HG03175 (cell line): ENCODE data around the gene KNCN.

ENCODE experiments used
- ATAC-seq: cut with Tn5 transposase; IDR thresholded peaks from one replicate; pipeline ENCODE4 v1.9.1; 2021; ENCODE audit warnings: mild to moderate bottlenecking, moderate library complexity; ENCODE audit not compliant: unreplicated experiment

Gene KNCN

DNA sequence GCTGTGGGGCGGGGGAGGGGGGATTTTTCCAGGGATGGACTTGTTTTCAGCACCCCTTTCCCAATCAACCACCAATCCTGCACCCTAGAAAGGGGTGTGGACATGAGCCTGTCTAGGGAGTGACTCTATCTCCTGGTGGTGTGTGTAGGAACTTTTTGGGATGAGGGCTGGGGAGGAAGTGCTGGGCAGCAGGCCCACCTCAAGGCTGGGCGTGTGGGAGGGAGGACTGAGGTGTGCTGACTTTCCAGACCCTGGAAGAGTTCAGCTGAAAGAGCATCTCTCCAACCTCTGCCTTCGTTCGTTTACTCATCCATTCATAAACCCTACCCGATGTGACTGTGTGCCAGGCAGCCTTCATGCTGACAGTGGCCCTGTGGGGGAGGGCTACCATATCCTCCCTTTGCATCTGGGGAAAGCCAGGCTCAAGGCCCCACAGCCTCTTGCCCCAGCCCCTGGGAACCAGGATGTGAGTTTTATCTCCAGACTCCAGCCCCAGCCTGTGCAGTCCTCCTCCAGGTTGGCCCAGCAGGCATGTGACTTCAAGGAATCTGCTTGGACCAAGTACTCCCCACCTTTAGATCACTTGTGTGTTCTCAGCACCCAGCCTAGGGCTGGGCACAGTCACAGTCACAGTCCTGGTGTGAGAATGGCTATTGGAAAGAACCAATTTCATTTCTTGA is 6.7 kb downstream of the KNCN start:
- no peak for ATAC-seq

DNA sequence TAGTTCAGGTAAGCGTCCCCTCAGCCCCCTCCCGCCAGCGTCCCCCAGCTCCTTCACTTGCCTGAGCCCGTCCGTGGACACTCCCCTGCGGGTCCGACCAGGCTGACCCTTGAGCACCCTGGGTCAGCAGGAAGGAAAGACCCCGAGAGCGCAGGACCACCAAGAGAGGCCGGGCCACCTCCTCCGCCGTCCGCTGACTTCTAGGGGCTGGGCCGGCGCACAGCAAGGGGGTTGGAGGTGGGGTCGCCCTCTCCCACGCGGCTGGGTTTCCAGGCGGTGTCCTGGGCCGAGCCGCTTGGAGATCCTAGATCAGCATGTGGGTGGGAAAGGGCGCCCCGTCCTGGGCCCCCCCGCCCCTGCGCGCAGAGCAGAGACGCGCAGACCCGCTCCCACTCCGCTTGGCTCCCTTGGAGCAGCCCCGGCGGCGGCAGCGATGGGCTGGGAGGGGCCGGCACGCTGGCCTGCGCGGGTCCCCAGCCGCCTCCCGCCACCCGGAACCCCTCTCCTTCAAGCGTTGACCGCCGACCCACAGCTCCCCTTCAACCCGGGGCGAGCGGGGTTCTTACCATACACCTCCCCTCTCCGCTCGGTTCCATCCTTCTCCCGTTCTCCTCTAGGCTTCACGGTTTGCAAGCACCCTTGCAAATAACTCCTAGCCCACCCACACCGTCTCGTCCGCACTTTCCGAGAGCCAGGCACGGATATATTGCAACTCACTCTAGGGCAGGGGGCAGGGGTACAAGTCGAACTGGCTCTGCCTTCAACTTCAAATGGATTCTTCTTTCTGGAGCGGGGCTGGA is 7.5 kb downstream of the KNCN start:
- no peak for ATAC-seq

DNA sequence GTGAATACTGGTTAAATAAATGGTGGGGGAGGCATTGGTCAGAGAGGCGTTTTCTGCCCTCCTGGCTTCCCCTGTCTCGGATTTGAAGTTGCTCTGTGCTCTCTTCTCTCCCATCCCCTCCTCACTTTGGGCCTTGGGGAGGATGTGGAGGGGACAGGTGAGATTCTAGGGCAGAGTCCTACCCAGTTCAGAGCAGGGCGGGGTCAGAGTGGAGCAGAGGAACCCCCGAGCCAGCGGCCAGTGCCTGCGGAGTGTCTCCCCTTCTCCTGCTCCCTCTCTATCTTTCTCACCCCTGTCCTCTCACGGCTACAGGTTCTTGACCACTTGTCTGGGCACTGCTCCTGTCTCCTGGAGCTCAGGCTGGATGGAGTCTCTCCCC is 8.1 kb downstream of the KNCN start:
- ATAC-seq, result no peak

DNA sequence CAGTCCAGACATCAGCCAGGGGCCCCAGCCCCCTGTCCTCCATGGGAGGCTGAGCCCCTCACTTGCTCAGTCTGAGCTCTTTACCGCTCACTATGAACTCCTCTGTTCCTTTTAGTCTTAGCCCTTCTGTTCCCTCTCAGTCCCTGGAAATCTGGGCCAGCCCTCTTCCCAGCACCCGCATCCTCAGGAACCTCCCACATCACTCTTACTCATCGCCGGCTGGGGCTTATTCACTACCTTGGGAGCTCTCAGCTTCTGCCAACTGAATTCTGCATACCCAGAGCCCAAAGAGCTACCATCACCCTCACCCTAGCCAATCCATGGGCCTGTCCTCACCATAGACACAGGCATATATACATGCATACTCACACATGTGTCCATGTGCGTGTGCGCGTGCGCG is 11.5 kb downstream of the KNCN start:
- ATAC-seq, result no peak

- no peak for ATAC-seq
These were observed 13.3 kb downstream of the KNCN start for GRCh38 chr1:46538147-46538546.

GRCh38 chr1:46537651-46538050 is 13.8 kb downstream of the KNCN start:
- ATAC-seq, result no peak

- no peak for ATAC-seq
These were observed 14.9 kb downstream of the KNCN start for GRCh38 chr1:46536527-46536926.

- ATAC-seq, result no peak
These were observed 16.4 kb downstream of the KNCN start for GRCh38 chr1:46535063-46535462.

- ATAC-seq, result no peak
These were observed 18.1 kb downstream of the KNCN start for GRCh38 chr1:46533179-46533864.

DNA sequence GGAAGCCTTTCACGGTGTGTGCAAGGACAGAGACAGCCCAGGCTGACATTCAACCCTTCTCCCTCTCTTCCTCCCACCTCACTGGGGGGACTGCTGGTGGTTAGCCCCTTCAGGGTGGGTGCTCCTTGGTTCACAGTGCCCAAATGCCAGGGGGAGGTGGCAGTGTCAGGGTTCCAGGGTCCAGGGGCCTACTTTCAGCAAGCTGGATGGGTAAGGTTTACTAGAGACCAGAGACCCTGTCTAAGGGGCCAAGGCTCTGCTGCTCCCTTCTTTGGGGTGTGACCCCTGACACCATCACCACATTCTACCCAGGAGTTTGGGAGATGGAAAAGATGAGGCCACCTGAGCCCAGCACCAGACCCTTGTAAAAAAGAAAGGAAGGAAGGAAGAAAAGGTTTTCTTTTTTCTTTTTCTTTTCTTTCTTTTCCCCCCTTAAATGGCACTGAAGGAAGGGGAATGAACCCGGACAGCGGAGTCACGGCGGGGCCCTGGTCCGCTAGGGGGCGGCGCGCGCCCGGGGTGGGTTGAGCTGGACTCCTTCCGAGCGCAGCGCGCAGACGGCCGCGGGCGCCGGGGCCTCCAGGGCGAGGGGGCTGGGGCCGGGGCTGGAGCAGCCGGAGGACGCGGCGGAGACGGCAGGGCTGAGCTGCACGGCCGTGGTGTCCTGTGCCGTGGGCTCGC is 18.8 kb downstream of the KNCN start:
- no peak for ATAC-seq

DNA sequence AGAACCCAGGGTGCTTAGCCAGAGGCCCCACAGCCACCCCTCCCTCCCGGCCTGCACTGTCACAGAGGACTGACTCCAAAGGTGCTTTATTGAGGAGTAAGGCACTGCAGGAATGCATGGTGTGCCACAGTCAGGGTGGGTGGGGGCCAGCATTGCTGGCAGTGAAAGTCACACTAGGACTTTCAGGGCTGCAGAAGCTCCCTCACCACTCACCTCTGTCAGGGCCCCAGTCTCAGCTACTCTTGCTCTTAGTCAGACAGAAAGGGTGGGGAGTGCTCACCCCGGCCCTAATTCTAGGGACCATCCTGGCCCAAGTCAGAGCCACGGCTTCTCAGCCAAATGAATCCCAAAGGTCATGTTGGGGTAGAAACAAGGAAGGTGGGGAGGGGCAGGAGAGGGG is 19.4 kb downstream of the KNCN start:
- no peak for ATAC-seq

DNA sequence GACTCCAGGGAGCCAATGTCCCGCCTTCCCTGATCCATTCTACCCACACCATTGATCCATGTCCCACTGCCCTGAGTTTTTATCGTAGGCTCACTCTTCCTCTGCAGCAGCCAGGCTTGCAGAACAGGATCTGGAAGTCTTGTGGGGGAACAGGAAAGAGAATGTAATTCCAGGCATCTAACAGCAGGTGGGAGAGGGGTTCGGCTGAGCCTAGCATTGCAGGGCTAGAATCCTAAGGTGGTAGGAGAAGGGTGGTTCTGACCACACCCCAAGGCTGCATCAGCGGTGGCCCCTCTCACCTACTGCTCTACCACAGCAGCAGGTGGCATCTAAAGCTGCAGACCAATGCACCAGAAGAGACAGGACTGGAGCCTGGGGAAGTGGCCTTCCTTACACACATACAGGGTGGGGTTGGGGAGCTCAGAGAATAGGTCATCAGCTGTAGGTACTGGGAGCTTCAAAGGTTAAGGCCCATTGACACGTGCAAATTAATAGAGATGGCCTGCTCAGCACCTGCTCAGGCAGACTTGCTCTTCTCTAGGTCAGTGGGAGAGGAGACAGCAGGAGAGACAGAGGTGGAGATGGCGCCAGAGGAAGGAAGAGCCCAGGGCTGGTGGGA is 20.5 kb downstream of the KNCN start:
- no peak for ATAC-seq

DNA sequence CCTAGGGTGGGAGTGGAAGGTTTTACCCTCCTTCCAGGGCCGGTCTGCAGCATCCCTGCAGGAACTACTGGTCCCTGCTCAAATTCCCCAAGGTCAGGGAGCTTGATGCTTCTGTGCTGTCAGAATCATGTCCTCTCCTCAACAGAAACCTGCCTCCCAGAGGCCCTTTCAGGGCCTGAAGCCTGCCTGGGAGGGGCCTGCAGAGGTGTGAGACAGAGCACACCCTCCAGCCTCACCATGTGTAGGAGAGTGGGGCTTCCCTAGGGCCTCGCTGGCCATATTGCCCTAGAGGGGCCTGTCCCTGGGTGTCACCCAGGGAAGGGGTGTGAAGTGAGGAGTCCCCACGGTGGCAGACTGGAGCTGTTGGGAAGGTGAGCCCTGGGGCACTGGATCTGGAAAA is 21.1 kb downstream of the KNCN start:
- no peak for ATAC-seq

DNA sequence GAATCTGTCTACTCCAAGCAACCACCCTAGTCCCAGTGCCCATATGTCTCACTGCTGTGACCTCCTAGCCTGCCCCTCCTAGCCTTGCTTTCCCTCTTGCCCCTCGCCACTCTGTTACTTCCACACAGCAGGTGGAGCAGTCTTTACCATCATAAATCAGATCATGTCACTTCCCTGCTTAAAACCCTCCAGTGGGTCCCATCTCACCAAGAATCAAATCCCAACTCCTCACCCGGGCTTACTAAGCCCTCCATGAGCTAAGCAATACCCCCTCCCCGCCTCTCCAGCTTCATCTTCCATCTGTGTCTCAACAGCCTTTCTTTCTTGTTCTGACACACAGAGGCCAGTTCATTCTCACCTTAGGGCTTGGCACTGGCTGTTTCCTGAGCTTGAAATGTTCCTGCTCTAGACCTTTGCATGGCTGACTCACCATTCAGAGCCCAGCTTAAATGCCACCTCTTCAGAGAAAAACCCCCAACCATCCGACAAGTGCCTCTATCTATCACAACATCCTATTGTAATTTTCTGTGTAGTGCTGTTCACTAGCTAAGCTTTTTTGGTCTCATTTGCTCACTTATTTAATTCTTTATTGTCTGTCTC is 22.3 kb downstream of the KNCN start:
- ATAC-seq, result no peak

- no peak for ATAC-seq
These were observed 23.0 kb downstream of the KNCN start for GRCh38 chr1:46528297-46528955.

GRCh38 chr1:46527474-46528296 is 23.8 kb downstream of the KNCN start:
- peak; percentile 53 for ATAC-seq

DNA sequence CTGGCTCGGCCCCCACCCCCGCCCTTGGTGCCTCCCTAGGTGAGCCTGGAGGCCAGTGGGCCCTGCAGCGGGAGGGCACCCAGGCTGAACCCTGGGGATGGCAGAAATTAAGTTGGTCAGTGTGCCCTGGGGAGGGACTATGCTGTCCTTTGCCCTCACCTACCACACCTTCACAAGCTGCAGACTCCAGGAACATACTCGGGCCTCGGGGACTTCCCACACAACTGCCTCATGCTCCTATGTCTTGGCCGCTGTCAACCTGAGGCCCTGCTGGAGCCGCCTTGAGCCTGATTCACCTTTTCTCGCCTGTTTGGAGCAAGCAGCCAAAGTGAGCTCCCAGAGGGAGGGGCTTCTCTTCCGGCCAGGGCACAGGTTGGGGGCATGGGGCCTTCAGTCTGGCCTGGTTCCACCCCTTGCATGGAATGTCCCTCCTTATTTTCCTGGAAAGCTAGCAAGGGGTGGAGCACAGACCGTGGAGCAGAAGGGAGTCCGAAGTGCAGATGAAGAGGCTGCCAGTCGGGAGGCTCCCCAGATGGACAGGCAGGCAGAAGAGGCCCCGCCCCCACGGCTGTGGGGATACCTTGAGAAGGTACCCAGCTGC is 24.7 kb downstream of the KNCN start:
- no peak for ATAC-seq

DNA sequence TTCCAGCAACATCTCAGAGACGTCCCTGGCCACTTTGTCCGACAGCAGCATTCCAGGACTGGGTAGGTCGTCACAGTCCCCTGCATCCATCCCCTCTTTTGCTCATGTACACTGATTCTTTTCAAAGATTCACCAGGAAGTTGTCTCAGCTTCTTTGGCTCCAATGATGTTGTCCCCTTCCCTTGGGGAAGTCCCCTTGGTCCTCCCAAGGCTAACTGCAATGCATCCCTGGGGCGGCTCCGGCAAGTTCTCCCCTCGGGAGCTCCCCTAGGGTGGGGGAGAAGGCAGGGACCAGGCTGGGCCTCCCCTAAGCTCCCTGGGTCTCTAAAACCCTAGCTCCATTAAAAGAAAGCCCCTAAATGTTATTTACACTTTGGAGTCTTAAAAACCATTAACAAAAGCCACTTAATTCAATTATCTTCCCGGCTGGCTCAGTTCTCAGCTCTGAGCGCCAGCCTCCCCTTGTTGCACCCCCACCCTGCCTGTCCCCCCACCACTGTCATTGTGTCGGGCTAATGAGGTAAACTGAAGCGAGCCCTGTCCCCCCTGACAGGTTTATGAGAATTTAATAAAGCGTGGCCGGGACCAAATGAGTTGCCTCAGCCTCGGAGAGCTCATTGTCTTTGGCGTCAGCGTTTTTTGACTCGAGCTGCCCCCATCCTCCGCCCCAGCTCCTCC is 25.3 kb downstream of the KNCN start:
- ATAC-seq, result no peak
